HG03196 (cell line): ENCODE results near the gene TXNL4A.

Experiments
- ATAC-seq: cut with Tn5 transposase; IDR thresholded peaks from one replicate; pipeline ENCODE4 v1.9.1; 2021; ENCODE audit not compliant: unreplicated experiment

Gene TXNL4A

DNA sequence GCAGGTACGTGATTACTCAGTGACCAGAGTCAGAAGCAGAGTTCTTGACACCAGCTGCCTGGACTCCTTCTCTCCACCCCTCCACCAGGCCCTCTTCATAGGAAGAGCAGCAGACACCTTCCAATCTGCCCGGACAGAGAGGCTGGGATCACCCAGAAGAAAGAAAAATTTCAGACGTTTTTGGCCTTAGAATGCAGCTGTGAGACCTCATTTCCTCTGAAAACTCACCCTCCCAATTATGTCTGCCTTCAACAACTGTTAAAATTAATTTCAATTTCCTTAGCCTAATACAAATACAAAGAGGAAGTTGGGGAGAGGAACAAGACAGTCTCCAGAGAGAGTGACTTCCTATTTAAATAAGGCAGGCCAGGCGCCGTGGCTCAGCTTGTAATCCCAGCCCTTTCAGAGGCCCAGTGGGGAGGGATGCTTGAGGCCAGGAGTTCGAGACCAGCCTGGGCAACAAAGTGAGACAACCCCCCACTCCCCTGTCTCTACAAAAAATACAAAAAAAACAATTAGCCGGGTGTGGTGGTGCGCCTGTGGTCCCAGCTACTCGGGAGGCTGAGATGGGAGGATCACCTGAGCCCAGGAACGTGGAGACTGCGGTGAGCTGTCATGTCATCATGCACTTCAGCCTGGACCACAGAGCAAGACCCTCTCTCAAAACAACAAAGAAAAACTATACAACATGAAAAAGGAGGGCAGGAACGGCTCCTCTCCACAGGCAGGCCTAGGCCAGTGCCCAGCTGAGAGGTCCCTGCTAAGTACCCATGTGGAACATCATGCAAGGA is 38.5 kb downstream of the TXNL4A start:
- no peak for ATAC-seq

DNA sequence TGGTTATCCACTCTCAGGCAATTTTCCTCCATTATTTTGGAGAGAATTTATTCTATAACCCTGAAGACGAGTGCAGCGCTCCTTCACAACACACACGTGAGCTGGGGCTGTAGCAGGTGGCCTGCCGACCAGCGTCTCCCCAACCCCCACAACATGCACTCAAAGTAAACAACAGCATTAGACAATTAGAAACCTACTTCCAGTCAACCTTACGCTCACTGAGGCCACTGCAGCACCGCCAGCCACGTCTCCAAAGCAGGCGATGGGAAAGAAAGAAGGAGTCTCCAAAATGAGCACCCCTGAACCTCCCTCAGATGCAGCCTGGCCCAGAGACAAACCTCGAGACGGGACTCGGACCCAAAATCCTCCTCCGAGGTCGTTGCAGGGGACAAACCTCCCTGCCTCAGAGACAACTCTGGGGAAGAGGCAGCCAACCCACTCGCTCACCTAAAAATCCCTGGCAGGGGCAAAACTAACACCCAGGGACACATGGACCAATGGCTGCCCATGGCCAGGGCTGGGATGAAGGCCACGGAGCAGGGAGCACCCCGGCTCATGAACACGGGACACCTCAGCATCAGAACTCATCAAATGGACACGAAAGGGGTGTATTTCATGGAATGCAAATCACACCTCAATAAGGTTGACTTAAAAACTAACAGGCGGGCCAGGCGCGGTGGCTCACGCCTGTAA is 39.5 kb downstream of the TXNL4A start:
- ATAC-seq: no peak

DNA sequence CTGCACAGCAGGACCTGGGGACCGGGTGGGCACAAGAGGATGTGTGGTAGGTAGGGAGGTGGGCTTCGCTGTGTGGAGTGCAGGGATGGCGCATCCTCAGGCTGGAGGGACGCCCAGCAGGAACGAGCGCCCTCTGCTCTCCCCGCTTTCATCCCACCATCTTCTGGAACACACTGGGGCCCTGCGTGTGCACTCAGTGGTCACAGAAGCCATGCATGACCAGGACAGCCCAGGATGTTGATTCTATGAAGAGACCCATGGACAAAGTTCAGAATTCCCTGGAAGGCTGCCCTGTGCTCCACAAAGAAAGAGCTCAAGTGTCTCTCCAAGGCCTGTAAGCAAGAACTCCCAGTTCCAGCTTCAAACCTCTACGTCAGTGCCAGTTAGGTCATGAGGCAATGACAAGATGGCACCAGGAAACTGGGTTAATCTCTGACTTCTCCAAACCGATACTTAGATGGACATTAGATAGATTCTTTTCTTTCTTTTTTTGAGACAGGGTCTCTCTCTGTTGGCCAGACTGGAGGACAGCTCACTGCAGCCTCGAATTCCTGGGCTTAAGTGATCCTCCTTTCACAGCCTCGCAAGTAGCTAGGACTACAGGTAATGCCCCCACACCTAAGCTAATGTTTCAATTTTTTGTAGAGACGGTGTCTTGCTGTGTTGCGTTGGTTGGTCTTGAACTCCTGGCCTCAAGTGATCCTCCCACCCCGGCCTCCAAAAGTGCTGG is 40.3 kb downstream of the TXNL4A start:
- ATAC-seq: no peak

DNA sequence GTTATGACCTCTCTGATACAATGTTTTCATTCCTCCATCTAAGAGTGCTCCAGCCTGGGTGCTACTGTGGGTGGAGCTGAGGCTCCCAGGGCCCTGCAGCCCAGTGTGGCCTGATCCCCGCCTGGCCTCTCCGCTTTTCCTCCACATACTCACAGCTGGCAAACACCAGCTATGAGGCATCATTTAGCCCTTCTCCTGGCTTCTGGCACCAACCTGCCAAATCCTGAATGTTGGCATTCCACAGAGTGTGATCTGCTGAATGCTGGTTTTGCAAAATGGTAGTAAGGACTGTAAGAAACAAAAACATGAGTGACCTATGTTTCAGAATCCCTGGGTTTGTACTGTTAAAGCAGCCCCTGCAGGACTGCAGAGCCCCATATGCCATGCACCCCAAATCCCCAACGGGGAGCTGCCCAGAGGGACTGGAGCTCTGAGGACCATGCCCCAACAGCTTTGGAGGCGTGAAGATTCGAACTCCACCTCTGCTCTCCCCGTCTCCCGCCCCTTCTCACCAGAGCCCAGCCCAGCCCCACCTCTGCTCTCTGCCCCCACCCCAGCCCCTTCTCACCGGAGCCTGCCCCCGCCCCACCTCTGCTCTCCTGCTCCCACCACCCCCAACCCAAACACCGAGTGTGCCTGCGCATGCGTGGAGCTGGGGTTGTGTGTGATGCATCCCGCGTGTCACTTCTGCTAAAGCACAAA is 41.2 kb downstream of the TXNL4A start:
- no peak for ATAC-seq

DNA sequence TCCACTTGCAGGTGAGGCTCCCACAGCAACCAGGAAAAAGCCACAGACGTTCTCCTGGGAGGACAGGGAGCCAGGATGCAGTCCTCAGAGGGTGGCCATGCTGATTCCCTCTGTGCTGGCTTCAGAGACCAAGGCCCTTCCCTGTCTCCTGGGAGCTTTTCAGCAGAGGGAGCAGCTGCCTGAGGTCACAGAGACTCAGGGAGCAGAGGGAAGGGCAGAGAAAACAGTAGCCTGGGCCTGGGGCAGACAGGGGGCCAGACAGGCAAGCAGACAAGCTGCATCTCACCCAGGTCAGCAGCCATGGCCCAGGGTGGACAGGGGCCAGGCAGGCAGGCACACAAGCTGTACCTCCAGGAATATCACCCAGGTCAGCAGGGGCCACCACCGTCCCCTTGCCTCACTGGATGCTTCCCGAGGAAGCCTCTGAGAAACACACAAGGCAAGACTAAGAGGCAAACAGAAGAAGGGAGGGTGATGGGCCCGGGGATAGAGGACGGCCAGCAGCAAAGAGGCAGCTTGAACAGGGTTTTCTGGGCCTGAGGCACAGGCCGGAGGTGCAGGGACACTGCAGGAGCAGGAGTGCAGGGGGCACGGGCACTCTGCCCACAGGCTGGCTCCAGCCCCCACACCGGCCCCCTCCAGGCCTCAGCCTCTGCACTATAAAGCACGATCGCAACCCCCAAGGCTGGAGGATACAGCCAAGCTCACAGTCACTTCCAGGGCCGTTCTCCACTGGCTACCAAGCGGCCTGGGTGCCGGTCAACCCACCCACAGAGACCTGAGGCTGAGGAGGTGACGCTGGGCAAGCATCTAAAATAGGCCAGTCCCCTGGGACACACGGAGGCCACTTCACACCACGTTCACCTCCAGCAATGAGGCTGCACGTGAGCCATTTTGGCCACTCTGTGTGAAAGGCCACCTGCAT is 43.0 kb downstream of the TXNL4A start:
- no peak for ATAC-seq

DNA sequence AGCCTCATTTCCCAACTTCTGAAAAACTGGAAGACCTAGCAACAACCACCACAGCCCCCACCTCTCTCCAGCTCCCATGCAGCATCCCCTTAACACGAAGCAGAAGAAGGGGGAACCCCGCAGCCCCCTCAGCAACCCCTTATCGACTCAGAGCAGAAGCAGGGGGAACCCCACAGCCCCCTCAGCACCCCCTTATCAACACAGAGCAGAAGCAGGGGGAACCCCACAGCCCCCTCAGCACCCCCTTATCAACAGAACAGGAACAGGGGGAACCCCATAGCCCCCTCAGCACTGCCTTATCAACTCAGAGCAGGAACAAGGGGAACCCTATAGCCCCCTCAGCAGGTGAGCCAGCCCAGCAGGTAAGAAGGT is 43.6 kb downstream of the TXNL4A start:
- ATAC-seq: no peak

DNA sequence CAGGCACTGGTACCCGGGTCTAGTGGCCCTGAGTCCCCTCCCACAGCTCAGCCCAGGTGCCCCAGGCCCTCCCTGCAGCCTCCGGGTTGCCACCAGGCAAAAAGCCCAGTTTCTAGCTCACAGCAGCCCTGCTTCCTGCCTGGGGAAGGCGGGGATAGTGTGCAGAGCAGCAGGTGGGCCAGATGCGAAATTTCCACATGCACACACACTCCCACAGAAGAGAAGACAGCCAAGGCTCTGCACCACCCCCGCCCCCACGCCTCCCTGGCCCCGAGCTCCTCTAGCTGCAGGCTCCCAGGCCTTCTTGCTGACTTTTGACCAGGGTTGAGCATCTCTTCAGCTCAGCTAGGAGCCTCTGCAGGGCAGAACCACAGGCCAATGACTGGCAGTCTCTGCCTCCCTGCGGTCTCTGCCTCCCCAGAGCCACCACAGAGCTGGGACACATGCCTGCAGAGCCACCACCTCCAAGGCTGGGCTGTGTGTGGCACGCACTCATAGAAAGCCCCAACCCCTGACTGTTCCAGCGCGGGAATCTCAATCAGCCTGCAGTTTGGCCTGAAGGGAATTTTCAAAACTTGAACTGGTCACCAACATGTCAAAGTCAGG is 44.1 kb downstream of the TXNL4A start:
- no peak for ATAC-seq

DNA sequence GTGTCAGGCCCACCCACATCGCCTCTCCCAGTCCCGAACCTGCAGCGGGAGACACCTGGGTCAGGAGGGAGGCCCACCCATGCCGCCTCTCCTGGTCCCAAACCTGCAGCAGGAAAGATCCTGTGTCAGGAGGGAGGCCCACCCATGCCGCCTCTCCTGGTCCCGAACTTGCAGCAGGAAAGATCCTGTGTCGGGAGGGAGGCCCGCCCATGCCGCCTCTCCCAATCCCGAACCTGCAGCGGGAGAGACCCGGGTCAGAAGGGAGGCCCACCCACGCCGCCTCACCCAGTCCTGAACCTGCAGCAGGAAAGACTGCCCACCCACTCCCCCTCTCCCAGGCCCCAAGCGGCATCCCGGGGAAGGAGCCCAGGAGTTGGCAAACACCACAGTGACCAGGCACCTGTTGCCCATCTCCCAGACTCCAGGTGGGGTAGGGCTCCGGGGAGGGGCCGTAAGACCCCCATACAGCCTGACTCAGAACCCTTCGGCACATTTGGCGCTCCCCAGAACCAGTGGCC is 44.7 kb downstream of the TXNL4A start:
- ATAC-seq: no peak

DNA sequence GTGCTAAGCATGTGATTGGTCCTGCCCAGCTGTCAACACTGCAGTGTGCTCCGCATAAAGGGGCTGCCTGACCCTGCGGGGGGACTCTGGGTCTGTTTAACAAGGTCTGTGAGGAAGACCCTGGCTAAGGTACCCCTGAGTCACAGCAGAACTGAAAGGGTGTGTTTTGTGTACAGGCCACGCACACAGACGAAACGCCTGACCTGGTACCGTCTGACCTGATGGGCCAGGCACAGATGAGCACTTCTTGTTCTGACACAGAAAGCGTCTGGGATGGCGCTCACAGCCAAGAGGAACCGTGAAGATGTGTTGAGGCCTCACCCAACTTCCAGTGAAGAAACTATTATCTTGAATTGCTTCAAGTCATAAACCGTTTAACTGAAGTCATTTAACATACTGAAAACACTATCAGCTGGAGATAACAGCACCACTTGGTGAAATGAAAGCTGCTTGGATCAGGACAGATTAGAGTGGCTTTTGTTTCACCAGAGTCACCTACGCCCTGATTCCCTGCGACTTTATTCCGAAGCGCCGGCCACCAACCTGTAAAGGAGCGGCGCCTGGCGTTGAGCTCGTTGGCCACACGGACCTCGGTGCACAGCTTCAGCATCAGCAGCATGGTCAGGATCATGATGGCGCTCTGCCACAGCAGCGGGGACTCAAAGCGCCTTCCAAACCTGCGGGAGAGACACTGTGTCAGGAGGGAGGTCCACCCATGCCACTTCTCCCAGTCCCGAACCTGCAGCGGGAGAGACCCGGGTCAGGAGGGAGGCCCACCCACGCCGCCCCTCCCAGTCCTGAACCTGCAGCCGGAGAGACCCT is 45.4 kb downstream of the TXNL4A start:
- ATAC-seq: no peak

DNA sequence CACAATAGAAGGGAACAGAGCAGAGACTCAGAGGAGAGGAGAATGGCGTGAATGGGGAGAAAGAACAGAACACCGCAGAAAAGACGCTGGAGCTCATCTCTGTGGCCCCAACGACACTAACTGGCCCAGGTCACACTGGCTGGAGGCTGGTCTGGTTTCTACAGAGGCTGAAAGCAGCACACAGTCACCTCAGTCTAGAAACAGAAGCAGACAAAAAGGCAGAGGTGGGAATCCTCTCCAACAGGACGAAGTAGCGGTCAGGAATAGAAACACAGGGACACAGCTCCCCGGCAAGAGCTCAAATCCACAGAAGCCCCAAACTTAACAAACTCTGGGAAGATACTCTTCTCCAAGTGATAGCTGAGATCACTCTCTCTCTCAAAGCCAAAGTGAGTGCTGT is 46.2 kb downstream of the TXNL4A start:
- ATAC-seq: no peak

DNA sequence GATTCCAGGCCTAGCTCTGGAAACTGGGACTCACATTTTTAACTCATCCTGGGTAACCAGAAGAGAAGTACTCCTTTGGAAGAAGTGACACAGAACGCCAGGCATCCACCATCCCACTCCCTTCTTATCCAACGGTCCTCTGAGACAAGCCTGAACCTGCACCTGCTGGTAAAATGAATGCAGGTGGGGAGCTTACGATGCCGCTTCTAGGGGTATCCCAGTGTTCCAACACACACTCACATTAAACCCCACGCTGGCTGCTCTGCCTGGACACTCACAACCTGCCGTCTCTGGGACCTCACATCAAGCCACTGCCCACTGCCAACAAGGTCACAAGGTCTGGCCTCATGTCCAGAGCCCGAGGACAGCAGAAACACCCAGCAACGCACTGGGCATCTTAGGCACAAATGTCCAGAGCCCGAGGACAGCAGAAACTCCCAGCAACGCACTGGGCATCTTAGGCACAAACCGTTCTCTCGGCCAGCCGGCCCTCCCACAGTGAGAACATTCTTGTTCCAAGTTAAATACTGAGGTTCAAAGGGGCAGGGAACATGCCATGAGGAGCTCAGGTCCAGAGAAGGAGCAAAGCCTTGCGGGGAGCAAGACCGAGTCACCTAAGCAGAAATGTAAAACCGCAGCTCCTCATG is 46.8 kb downstream of the TXNL4A start:
- no peak for ATAC-seq

DNA sequence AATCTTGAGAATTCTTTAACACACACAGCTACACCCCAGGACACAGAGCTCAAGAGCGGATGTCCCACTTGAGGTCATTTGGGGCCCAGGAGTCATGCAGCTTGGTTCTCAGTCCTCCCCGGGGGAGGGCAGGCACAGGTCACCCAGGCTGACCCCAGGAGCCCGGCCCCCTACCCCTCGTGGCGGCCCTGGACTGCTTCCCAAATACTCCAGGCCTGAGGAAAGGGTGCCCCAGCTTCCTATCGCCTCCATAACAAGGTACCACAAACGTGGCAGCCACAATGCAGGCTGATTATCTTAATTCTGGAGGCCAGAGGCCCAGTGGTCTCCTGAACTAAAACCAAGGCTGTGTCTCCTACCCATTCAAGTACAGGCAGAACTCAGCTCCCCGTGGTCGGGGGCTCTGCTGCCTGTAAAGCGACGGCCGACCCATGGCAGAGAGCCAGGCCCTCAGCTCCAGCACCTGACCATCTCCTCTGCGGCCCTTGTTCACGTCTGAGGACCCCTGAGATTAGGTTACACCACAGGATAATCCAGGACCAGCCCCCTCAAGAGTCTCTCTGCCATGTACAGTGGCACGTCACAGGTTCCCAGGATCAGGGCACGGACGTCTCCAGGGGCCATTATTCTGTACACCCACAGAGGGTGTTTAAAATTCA is 47.4 kb downstream of the TXNL4A start:
- ATAC-seq: no peak

DNA sequence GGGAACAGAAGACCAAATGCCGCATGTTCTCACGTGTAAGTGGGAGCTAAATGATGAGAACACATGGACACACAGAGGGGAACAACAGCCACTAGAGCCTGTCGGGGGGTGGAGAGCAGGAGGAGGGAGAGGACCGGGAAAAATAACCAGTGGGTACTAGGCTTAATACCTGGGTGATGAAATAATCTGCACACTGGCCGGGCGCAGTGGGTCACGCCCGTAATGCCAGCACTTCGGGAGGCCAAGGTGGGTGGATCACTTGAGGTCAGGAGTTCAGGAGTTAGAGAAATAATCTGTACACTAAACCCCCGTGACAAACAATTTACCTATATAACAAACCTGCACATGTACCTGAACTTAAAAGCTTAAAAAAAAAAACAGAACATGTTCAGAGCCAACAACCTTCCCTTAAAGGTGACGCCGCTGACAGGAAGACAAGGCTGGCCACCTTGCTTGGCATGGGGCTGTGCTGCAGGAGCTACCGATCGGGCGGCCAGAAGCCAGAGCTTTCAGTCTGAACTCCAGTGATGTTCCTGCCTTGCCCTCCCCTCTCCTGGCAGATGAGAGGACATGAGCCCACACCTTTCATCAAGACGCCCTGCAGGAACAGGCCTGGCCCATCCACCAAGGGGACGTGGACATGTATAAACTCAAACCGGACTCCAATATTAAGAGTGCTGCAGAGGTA is 48.1 kb downstream of the TXNL4A start:
- no peak for ATAC-seq

DNA sequence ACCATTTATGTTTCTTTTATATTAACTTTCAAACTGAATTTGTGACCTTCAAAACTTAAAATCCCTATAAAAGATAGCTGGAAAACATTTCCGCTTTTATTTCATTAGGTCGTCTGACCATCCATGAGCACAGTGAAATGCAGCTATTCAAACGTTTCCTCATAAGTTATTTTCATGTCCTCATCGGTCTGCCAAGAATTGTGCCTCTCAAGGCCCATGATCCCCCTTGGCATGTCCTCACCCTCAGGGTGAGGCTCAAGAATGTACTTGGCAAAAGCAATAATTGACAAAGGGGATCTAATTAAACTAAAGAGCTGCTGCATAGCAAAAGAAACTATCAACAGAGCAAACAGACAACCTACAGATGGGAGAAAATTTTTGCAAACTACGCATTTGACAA is 49.3 kb downstream of the TXNL4A start:
- ATAC-seq: no peak

DNA sequence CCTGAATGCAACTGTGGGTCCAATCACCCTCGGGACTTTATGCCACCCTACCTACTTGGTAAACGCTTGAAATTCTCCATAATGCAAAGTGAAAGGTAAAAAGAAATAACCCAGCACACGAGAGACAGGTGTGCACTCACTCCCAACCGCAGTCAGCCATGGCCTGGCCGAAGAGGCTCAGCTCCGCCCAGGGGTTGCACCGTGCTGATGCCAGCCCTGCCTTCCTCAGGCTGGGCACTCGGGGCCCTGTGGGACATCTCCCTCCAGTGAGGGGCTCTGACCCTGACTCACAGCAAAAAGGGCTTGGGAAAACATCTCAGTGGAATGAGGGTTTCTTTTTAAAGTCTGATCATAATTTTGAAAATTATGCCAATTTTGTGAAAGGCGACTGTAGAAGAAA is 50.2 kb downstream of the TXNL4A start:
- no peak for ATAC-seq

DNA sequence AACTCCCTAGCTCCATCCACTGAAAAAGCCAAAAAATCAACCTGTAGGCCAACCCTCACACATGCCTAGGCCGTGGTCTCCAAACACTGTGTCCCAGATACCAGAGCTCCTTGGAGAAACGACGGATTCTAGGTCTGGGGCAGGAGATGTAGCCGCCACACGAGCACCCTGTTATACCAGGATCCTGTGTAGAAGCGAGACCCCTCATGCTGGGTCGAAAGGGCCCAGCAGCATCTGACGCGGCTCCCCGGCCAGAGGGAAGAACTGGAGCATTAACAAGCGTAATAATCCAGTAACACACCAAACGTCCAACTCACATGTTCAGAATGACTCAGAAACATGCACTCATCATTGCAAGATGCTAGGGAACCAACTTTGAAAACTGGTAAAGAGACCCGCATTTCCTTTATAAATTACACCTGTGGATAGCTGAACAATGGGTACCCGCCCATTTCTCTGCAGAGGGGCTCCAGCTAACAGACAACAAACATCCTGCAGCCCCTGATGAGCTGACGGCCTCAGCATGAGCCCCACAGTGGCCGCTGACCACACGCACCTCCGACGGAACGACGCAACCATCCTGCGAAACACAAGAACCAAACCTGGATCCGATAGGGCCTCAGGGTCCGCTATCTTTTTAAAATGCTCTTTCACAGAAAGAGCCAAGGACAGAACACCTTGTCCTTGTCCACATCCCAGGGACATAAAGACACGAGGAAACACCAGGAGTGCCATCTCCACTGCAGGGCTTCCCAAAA is 51.1 kb downstream of the TXNL4A start:
- ATAC-seq: no peak

DNA sequence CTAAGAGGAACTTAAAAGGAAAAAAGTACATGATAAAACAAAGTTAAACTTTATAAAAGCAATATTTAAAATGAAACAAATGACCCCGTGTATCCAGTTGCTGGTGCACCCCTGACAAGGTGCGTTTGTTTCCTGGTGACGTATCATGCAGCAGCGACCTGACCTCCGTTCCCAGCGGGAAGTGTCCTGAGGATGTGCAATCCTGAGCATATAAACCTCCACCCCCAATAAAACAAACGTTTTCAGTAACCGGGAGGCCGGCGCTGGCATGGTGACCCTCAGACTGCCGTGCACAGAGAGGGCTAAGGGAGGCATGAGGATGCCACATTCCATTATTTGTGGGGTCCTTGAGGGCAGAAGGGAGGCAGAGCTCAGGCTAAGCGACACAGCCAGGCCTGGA is 51.7 kb downstream of the TXNL4A start:
- no peak for ATAC-seq
